Prostate gland (tissue), 2 donors: ENCODE data around the gene TPSG1. TPM values are rescaled to one million over a fixed set of nuclear protein-coding genes. Genes with fewer than 3 reads are reported as not detected.

Experiments used
- DNase-seq: peaks from one replicate; pipeline ENCODE4 v3.0.0-alpha.2; 2019; ENCODE audit warnings: low spot score
- H3K27ac ChIP-seq, 2 donors: fragments of 200-600 bp; sonication (generic); 2 replicates each; pipeline ENCODE4 v1.5.1; 2017 to 2019
- H3K27me3 ChIP-seq: fragments of 200-600 bp; sonication (generic); replicated peaks from 2 replicates; pipeline ENCODE4 v1.5.1; 2019; ENCODE audit not compliant: insufficient read depth
- H3K36me3 ChIP-seq, 2 donors: fragments of 200-600 bp; sonication (generic); 1 replicate in 1 of 2; 2 replicates in 1 of 2; pipeline versions ENCODE4 v1.5.1 to v1.8.1; 2017 to 2019
- H3K4me1 ChIP-seq: fragments of 200-600 bp; sonication (generic); replicated peaks from 2 replicates; pipeline ENCODE4 v1.5.1; 2019
- H3K4me3 ChIP-seq, 2 donors: fragments of 200-600 bp; sonication (generic); 2 replicates each; pipeline ENCODE4 v1.5.1; 2017 to 2019
- H3K9me3 ChIP-seq: fragments of 200-600 bp; sonication (generic); 2 replicates; pipeline ENCODE4 v1.5.1; 2017
- POLR2A ChIP-seq: fragments of 450-650 bp; IDR thresholded peaks from one replicate; pipeline ENCODE4 v1.6.1; 2016; ENCODE audit warnings: antibody characterized with exemption, mild to moderate bottlenecking
- POLR2AphosphoS5 ChIP-seq: sonication (generic); formaldehyde crosslinking; IDR thresholded peaks from one replicate; pipeline ENCODE4 v1.6.1; 2017; ENCODE audit warnings: antibody characterized with exemption
- WGBS: methylation state at CpG from one replicate; pipeline ENCODE4 v1.1.5; 2018; 5-methylcytosine and 5-hydroxymethylcytosine counted together
- intact Hi-C: fragments of 100-400 bp; cut with DNase I; formaldehyde crosslinking; loops from one replicate; pipeline ENCODE4 v1.14.2; 2022
- total RNA-seq, 2 donors: library from RNA; depleted of rRNA; stranded (reverse); fragments of >200 nt; gene quantifications; one replicate each; pipeline ENCODE4 v1.1.0, GENCODE V29; 2016
- TF ChIP-seq, protein P1 (sequence below), 4 experiments: fragments of 200-600 bp in 2 of 4; fragments of 450-650 bp in 2 of 4; sonication (generic) in 2 of 4; IDR thresholded peaks; 1 replicate in 3 of 4; 2 replicates in 1 of 4; pipeline ENCODE4 v1.5.1; 2016 to 2019; ENCODE audit warnings: antibody characterized with exemption in 4 of 4, mild to moderate bottlenecking in 2 of 4, moderate library complexity in 2 of 4

Gene TPSG1
- total RNA-seq, 2 donors from 2014 or later, result not detected

GRCh38 chr16:1213796-1214372 is 11.2 kb downstream of the TPSG1 start:
- H3K4me3 ChIP-seq, result no peak overlapping the region
- no peaks in the 10 kb centered on the region for H3K4me1 ChIP-seq
- no peaks in the 10 kb centered on the region for H3K36me3 ChIP-seq
- H3K27ac ChIP-seq, result no peak overlapping the region
- H3K9me3 ChIP-seq, result no peaks in the 10 kb centered on the region
- DNase-seq, result no peak
- intact Hi-C loops, result loop anchor here (10.0 kb wide), 1 partner anchor 551 kb away; no protein-coding TSS in a partner anchor
- 82% methylated on average over 25 of the region's 25 CpGs for WGBS
- no peaks in the 10 kb centered on the region for H3K27me3 ChIP-seq
- TF ChIP-seq, protein P1, sequence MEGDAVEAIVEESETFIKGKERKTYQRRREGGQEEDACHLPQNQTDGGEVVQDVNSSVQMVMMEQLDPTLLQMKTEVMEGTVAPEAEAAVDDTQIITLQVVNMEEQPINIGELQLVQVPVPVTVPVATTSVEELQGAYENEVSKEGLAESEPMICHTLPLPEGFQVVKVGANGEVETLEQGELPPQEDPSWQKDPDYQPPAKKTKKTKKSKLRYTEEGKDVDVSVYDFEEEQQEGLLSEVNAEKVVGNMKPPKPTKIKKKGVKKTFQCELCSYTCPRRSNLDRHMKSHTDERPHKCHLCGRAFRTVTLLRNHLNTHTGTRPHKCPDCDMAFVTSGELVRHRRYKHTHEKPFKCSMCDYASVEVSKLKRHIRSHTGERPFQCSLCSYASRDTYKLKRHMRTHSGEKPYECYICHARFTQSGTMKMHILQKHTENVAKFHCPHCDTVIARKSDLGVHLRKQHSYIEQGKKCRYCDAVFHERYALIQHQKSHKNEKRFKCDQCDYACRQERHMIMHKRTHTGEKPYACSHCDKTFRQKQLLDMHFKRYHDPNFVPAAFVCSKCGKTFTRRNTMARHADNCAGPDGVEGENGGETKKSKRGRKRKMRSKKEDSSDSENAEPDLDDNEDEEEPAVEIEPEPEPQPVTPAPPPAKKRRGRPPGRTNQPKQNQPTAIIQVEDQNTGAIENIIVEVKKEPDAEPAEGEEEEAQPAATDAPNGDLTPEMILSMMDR (IDR thresholded peaks at IDR 0.05), result no peak
- TF ChIP-seq POLR2AphosphoS5, result no peak
- TF ChIP-seq POLR2A, result no peak

- intact Hi-C loops, result loop anchor here (10.0 kb wide), 1 partner anchor 552 kb away; no protein-coding TSS in a partner anchor
- Histone ChIP-seq H3K4me3 (no peak overlapping the region), H3K27ac (no peak overlapping the region), H3K9me3 (no peaks in the 10 kb centered on the region), H3K4me1 (no peaks in the 10 kb centered on the region), H3K36me3 (no peaks in the 10 kb centered on the region), H3K27me3 (no peaks in the 10 kb centered on the region)
- TF ChIP-seq, protein P1 (IDR thresholded peaks at IDR 0.05), result no peak
- TF ChIP-seq POLR2AphosphoS5 (no peak), POLR2A (no peak)
- WGBS, result 85% methylated on average over 7 of the region's 8 CpGs
- DNase-seq, result no peak
These were observed 11.8 kb downstream of the TPSG1 start for GRCh38 chr16:1213231-1213630.

- Histone ChIP-seq H3K36me3 (no peaks in the 10 kb centered on the region), H3K27ac (no peak overlapping the region), H3K4me1 (no peaks in the 10 kb centered on the region), H3K27me3 (no peaks in the 10 kb centered on the region), H3K4me3 (no peak overlapping the region), H3K9me3 (no peaks in the 10 kb centered on the region)
- intact Hi-C loops, result loop anchor here (10.0 kb wide), 1 partner anchor 552 kb away; no protein-coding TSS in a partner anchor
- no peak for TF ChIP-seq POLR2A
- TF ChIP-seq, protein P1 (IDR thresholded peaks at IDR 0.05), result no peak
- TF ChIP-seq POLR2AphosphoS5, result no peak
- 88% methylated on average over 15 of the region's 40 CpGs for WGBS
- no peak for DNase-seq
These were observed 12.4 kb downstream of the TPSG1 start for GRCh38 chr16:1212616-1213194.

GRCh38 chr16:1211451-1212268 is 13.4 kb downstream of the TPSG1 start:
- WGBS, result 94% methylated on average over 56 of the region's 65 CpGs
- no peak for DNase-seq
- Histone ChIP-seq H3K4me3 (no peak overlapping the region), H3K4me1 (no peaks in the 10 kb centered on the region), H3K36me3 (no peaks in the 10 kb centered on the region), H3K27ac (no peak overlapping the region), H3K9me3 (no peaks in the 10 kb centered on the region), H3K27me3 (no peaks in the 10 kb centered on the region)
- intact Hi-C loops, result loop anchor here (10.0 kb wide), 1 partner anchor 553 kb away; no protein-coding TSS in a partner anchor
- TF ChIP-seq POLR2A (no peak), POLR2AphosphoS5 (no peak)
- TF ChIP-seq, protein P1 (IDR thresholded peaks at IDR 0.05), result no peak
